Mucosa of stomach (tissue), 1 donor: ENCODE measurements around the gene MCM5.
"Not testable (repeated sequence)": the region's sequence is repeated elsewhere in the genome, so short reads cannot be mapped to it uniquely, and the experiment has no call there.

Source experiments
- H3K27me3 ChIP-seq: one replicate; pipeline ENCODE4 v1.7.0; 2013; ENCODE audit warnings: mild to moderate bottlenecking, low read length; ENCODE audit not compliant: control insufficient read depth, insufficient read depth
- H3K36me3 ChIP-seq: one replicate; pipeline ENCODE4 v1.7.0; 2013; ENCODE audit warnings: low read length; ENCODE audit not compliant: control insufficient read depth, insufficient read depth
- H3K4me1 ChIP-seq: one replicate; pipeline ENCODE4 v1.7.0; 2013; ENCODE audit warnings: mild to moderate bottlenecking, low read length; ENCODE audit not compliant: control insufficient read depth, insufficient read depth
- H3K4me3 ChIP-seq: one replicate; pipeline ENCODE4 v1.7.0; 2013; ENCODE audit warnings: low read length
- H3K9ac ChIP-seq: one replicate; pipeline ENCODE4 v1.7.0; 2013; ENCODE audit warnings: mild to moderate bottlenecking, low read length, moderate library complexity
- H3K9me3 ChIP-seq: one replicate; pipeline ENCODE4 v1.7.0; 2013; ENCODE audit warnings: mild to moderate bottlenecking, low read length, moderate library complexity; ENCODE audit not compliant: control insufficient read depth
- donor health status: Pancreatic carcinoma.

Gene MCM5

DNA sequence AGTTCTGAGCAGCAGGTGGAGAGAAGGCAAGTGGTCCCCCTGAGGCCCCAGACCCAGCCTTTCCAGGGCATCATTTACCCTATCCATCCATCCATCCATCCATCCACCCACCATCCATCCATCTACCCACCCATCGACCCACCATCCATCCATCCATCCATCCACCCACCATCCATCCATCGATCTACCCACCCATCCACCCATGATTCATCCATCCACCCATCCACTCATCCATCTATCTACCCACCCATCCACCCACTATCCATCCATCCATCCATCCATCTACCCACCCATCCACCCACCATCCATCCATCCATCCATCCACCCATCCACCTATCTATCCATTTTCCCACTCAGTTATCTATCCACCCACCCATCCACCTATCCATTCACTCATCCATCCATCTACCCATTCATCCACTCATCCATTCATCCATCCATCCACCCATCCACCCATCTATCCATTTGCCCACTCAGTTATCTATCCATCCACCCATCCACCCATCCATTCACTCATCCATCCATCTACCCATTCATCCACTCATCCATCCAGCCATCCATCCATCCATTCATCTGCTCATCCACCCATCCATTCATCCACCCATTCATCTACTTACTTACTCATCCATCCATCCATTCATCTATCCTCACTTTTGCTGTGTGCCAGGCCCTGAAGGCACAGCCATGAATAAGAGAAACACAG lies 63.4 kb downstream of the MCM5 start:
- Histone ChIP-seq H3K9ac (no peak overlapping the region), H3K27me3 (no peaks in the 10 kb centered on the region), H3K4me1 (peaks cover 9% of the 10 kb centered on the region), H3K36me3 (no peaks in the 10 kb centered on the region), H3K9me3 (no peaks in the 10 kb centered on the region), H3K4me3 (no peak overlapping the region)

DNA sequence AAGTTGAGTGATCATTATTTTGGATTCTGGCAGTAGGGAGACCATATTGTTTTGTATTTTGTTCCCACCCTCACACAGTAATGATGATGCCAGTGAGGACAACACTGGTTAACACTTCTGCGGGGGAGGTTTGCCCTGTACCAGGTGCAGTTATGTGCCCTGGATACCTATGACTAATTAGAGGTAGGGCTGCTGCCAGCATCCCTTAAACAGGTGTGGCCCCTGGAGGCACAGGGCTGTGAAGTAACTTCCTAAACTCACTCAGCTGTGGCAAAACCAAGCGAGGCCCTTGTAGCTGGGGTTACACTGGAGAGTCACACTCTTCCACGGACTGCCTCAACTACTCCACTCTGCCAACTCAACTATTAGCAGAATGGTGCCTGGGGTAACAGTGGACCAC lies 64.5 kb downstream of the MCM5 start:
- Histone ChIP-seq H3K4me3 (no peak overlapping the region), H3K9me3 (no peaks in the 10 kb centered on the region), H3K27me3 (no peaks in the 10 kb centered on the region), H3K4me1 (peaks cover 10% of the 10 kb centered on the region), H3K9ac (no peak overlapping the region), H3K36me3 (no peaks in the 10 kb centered on the region)

DNA sequence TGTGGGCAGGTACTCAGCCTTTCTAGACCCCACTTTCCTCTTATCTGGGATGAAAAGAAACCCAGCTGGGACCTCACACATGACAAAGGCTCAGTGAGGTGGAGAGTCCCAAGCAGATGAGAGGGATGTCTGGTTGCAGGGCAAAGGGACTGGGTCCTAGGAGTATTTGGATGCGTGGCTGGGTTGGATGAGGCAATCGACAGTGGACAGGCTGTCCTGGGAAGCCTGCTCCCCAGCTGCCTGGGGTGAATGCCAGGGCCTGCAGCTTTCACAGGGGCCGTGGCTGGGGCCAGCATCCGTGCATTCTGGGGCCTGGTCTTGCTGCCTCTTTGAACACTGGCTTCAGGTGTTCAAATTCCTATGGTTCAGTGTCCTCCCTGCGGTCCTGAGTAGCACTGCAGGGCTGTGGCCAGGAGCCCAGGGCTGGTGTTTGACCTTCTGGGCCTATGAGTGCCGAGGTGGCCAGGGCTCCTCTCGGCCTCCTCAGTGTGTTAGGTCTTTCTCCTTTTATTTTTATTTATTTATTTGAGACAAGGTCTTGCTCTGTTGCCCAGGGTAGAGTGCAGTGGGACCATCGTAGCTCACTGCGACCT lies 65.3 kb downstream of the MCM5 start:
- Histone ChIP-seq H3K4me1 (peaks cover 10% of the 10 kb centered on the region), H3K9ac (no peak overlapping the region), H3K4me3 (no peak overlapping the region), H3K36me3 (no peaks in the 10 kb centered on the region), H3K27me3 (no peaks in the 10 kb centered on the region), H3K9me3 (no peaks in the 10 kb centered on the region)

DNA sequence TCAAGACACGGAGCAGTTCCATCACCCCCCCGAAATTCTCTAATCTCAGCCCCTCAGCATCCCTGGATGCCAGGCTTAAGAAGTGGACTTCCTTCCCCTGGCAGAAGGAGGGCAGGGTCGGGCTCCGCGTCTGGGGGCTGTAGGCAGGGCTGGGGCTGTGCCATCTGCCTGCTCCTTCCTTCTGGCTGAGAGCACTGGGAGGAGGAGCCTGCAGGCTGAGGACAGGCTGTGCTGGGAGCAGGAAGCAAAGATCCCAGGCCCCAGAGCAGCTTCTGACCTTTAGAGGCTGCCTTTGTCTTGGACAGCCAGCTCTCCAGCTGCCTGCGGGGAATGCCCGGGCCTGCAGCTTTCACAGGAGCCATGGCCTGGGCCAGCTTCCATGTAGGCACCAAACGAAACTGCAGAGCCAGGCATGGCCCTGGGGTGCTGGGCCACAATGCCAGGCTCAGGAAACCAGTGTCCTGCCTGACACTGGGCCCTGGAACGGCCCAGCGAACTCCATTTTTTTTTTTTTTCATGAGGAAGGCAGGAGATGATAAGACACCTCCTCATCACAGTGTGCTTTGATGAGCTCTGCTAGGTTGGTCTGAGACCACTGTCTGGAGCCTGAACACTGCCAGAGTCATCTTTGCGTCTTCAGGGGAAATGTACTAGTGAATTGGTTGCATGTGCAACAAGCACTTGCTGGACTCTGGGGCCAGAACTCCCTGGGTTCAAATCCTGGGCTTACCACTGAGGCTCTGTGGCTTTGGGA lies 67.9 kb downstream of the MCM5 start:
- H3K9ac ChIP-seq: peak overlapping the region; percentile 43
- no peaks in the 10 kb centered on the region for H3K36me3 ChIP-seq
- no peaks in the 10 kb centered on the region for H3K9me3 ChIP-seq
- no peaks in the 10 kb centered on the region for H3K27me3 ChIP-seq
- no peak overlapping the region for H3K4me3 ChIP-seq
- H3K4me1 ChIP-seq: peaks cover 10% of the 10 kb centered on the region

DNA sequence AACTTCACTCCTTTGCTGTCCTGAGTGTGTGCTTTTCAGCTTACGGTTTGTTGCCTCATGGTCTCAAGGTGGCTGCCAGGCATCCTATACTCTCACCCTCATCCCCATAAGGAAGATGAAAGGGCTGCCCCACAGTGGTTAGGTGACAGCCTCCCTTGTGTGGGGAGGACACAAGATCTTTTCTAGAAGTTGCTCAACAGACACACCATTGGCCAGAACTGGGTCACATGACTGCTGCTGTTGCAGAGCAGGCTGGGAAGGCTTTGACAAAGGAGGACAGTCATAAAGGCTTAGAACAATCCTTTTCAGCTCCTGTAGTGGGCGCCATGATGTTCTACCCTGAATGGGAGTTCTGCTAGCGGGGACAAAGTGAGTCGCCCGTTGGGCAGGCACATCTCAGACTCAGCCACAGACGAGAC lies 71.0 kb downstream of the MCM5 start:
- H3K36me3 ChIP-seq: no peaks in the 10 kb centered on the region
- no peak overlapping the region for H3K4me3 ChIP-seq
- no peaks in the 10 kb centered on the region for H3K9me3 ChIP-seq
- no peak overlapping the region for H3K9ac ChIP-seq
- H3K4me1 ChIP-seq: peaks cover 10% of the 10 kb centered on the region
- peaks cover 4% of the 10 kb centered on the region for H3K27me3 ChIP-seq

DNA sequence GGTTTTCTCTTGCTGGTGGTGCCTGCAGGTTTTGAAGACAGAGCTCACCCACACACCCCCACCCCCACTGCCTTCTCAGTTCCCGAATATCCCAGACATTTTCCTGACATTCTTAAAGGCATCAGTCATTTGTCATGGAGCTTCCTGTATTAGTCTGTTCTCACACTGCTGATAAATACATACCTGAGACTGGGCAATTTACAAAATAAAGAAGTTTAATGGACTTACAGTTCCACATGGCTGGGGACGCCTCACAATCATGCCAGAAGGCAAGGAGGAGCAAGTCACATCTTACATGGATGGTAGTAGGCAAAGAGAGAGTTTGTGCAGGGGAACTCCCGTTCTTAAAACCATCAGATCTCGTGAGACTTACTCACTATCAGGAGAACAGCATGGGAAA lies 71.6 kb downstream of the MCM5 start:
- H3K9ac ChIP-seq, H3K4me3 ChIP-seq, H3K9me3 ChIP-seq, H3K27me3 ChIP-seq, H3K4me1 ChIP-seq, H3K36me3 ChIP-seq: not testable (repeated sequence)

DNA sequence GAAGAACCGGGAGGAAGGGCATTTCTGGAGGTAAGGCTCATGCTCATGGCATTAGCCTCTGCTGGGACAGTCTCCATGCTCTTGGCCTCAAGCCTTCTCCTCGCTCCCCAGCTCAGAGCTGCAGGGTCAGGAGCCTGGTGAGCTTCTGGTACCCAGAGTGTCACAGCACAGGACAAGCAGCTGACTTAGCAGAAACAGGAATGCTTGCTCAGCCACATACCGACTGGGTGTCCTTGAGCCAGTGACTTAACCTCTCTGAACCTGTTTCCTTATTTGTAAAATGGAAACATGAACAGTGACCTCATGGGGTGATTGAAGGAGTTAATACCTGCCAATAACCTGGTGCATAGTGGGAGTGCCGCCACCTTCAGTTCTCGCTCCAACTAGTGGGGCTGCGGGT lies 72.5 kb downstream of the MCM5 start:
- Histone ChIP-seq H3K9ac (no peak overlapping the region), H3K36me3 (no peaks in the 10 kb centered on the region), H3K27me3 (peaks cover 4% of the 10 kb centered on the region), H3K9me3 (no peaks in the 10 kb centered on the region), H3K4me3 (no peak overlapping the region), H3K4me1 (peaks cover 13% of the 10 kb centered on the region)

DNA sequence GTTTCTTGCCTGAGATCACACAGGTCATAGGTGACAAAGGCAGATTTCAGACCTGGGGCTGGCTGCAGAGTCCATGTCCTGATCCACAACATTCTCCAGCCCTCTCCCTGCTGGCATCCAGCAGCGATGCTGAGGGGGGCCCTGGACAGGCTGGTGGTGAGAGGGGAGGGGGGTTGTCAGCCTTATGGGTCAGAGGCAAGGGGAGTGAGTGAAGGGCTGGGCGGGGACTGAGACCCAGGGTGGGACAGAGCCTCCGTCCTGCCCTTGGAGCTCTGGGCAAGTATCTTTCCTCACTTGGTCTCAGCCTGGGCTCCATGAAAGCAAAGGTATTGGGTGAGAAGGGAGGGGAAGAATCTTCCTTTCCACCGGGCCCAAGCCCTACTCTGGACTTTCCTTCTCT lies 74.0 kb downstream of the MCM5 start:
- Histone ChIP-seq H3K36me3 (no peaks in the 10 kb centered on the region), H3K4me1 (peaks cover 10% of the 10 kb centered on the region), H3K4me3 (no peak overlapping the region), H3K9me3 (no peaks in the 10 kb centered on the region), H3K27me3 (peaks cover 4% of the 10 kb centered on the region), H3K9ac (no peak overlapping the region)
